ENCODE results near the gene BEND6.

BEND6 gene

GRCh38 chr6:56913285-56914074 lies 41.4 kb upstream of the BEND6 start:
- in situ Hi-C loops (cut with HindIII; ENCODE audit: low pct_ligation_motif_present, low sequenced_read_pairs), result no loop called here
- H3K4me3 ChIP-seq (ENCODE audit: low read depth, low read length), result no peak overlapping the region

GRCh38 chr6:56914798-56915658 lies 39.9 kb upstream of the BEND6 start:
- no peak overlapping the region for H3K27ac ChIP-seq
- no peak overlapping the region for H3K4me3 ChIP-seq (ENCODE audit: low read depth, low read length)
- DNase-seq, result no peak
- H3K36me3 ChIP-seq (replicated peaks), result no peaks in the 10 kb centered on the region
- in situ Hi-C loops (cut with HindIII; ENCODE audit: low pct_ligation_motif_present, low sequenced_read_pairs), result no loop called here
- no peak for TF ChIP-seq CTCF (IDR thresholded peaks at IDR 0.05; ENCODE audit: low read depth, low read length, missing control alignments)
- H3K27me3 ChIP-seq (replicated peaks), result no peaks in the 10 kb centered on the region

More at GRCh38 chr6:56913285-56914074, 41.4 kb upstream of the BEND6 start:
- no peak overlapping the region for H3K27ac ChIP-seq
- TF ChIP-seq CTCF (IDR thresholded peaks at IDR 0.05; ENCODE audit: low read depth, low read length, missing control alignments), result no peak
- DNase-seq, result no peak
- H3K36me3 ChIP-seq (replicated peaks), result no peaks in the 10 kb centered on the region
- no peaks in the 10 kb centered on the region for H3K27me3 ChIP-seq (replicated peaks)

- no peak overlapping the region for H3K4me3 ChIP-seq (ENCODE audit: low read depth, low read length)
- TF ChIP-seq CTCF (IDR thresholded peaks at IDR 0.05; ENCODE audit: low read depth, low read length, missing control alignments), result no peak
- H3K27me3 ChIP-seq (replicated peaks), result no peaks in the 10 kb centered on the region
- in situ Hi-C loops (cut with HindIII; ENCODE audit: low pct_ligation_motif_present, low sequenced_read_pairs), result no loop called here
- H3K36me3 ChIP-seq (replicated peaks), result no peaks in the 10 kb centered on the region
- no peak overlapping the region for H3K27ac ChIP-seq
- DNase-seq, result no peak
These were observed 39.1 kb upstream of the BEND6 start for GRCh38 chr6:56915832-56916231.

GRCh38 chr6:56916849-56917551 lies 37.9 kb upstream of the BEND6 start:
- Histone ChIP-seq H3K27ac (no peak overlapping the region), H3K27me3 (replicated peaks) (no peaks in the 10 kb centered on the region), H3K4me3 (ENCODE audit: low read depth, low read length) (no peak overlapping the region), H3K36me3 (replicated peaks) (no peaks in the 10 kb centered on the region)
- no peak for DNase-seq
- TF ChIP-seq CTCF (IDR thresholded peaks at IDR 0.05; ENCODE audit: low read depth, low read length, missing control alignments), result no peak
- in situ Hi-C loops (cut with HindIII; ENCODE audit: low pct_ligation_motif_present, low sequenced_read_pairs), result no loop called here

GRCh38 chr6:56922645-56923044 lies 32.3 kb upstream of the BEND6 start:
- H3K4me3 ChIP-seq (ENCODE audit: low read depth, low read length), result no peak overlapping the region
- H3K27me3 ChIP-seq (replicated peaks), result no peaks in the 10 kb centered on the region
- in situ Hi-C loops (cut with HindIII; ENCODE audit: low pct_ligation_motif_present, low sequenced_read_pairs), result no loop called here
- H3K36me3 ChIP-seq (replicated peaks), result no peaks in the 10 kb centered on the region
- TF ChIP-seq CTCF (IDR thresholded peaks at IDR 0.05; ENCODE audit: low read depth, low read length, missing control alignments), result no peak
- DNase-seq, result no peak
- no peak overlapping the region for H3K27ac ChIP-seq

Measured in brain microvascular endothelial cell (primary cell).